GOT3 (cell line): ENCODE results near the gene SCUBE2.
"Not testable (repeated sequence)": the region's sequence is repeated elsewhere in the genome, so short reads cannot be mapped to it uniquely, and the experiment has no call there.

Source experiments
- DNase-seq: peaks from one replicate; lab custom pipeline; 2025; ENCODE audit warnings: mixed read lengths; lab: John Stamatoyannopoulos, UW

The SCUBE2 gene

DNA sequence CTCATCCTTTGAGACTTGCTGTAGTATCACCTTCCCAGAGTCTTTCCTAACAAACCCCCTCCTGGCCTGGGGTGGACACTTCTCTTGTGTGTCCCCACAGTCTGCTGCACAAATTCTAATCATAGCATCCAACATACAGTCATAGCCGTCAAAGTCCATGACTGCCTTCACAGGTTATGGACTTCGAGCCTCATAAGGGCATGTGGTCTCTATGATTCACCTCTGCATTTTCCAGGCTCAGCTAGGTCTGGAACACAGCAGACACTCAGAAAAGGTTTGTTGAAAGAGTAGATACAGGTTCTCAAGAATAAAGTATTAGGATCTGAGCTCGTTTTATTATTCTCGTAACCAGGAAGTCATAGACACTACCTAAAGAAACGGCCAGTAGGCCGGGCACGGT lies 13.2 kb upstream of the SCUBE2 start:
- DNase-seq: no peak

DNA sequence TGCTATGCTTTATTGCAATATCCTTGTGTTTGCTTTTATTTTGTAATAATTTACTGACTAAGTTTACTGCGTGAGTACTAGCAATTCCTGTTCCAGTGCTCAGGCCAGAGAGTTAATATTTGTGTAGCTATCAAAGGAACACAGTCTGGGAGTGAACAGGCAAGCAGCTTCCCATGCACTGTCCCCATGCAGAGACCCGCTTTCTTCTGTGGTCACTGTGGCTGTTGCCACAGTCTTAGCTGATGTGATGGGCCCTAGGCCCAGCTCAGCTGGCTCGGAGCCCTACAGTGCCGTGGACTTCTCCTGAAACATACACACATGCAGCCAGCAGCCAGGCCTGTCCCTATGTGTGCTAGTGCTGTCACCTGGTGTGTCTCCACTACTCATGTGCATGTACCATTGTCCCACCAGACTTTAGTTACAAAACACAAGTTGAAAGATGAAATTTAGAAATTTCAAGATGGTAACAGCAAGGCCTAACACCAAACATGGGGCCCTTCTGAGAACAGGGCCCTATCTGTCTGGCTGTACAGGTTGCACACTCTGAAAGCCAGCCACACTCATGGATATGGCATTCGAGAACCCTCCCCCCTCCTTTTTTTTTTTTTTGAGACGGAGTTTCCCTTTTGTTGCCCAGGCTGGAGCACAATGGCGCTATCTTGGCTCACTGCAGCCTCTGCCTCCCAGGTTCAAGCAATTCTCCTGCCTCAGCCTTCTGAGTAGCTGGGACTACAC lies 12.3 kb upstream of the SCUBE2 start:
- DNase-seq: no peak

GRCh38 chr11:9099617-9100016 lies 8.2 kb upstream of the SCUBE2 start:
- no peak for DNase-seq

DNA sequence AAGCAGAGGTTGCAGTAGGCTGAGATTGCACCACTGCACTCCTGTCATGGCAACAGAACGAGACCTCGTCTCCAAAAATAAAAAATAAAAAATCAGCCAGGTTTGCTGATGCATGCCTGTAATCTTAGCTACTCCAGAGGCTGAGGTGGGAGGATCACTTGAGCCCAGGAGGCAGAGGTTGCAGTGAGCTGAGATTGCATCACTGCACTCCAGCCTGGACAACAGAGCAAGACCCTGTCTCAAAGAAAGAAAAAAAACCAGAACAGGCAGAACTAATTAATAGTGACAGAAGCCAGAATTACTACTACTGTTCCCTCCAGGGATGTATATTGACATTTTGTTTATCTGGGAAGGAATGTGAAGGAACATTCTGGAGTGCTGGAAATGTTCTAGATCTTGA lies 7.1 kb upstream of the SCUBE2 start:
- DNase-seq: not testable (repeated sequence)

GRCh38 chr11:9097186-9097943 lies 6.0 kb upstream of the SCUBE2 start:
- DNase-seq: not testable (repeated sequence)

- no peak for DNase-seq
Measured at GRCh38 chr11:9096427-9096826, 5.0 kb upstream of the SCUBE2 start.

- DNase-seq: no peak
Measured at GRCh38 chr11:9095421-9095820, 4.0 kb upstream of the SCUBE2 start.

DNA sequence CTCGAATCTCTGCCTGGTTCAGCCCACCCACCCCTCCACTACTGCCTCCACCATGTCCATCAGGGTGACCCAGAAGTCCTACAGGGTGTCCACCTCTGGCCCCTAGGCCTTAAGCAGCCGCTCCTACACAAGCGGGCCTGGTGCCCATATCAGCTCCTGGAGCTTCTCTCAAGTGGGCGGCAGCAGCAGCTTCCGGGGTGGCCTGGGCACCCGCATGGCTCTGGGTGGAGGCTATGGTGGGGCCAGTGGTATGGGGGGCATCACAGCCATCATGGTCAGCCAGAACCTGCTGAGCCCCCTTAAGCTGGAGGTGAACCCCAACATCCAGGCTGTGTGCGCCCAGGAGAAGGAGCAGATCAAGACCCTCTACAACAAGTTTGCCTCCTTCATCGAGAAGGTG lies 3.0 kb upstream of the SCUBE2 start:
- DNase-seq: no peak

DNA sequence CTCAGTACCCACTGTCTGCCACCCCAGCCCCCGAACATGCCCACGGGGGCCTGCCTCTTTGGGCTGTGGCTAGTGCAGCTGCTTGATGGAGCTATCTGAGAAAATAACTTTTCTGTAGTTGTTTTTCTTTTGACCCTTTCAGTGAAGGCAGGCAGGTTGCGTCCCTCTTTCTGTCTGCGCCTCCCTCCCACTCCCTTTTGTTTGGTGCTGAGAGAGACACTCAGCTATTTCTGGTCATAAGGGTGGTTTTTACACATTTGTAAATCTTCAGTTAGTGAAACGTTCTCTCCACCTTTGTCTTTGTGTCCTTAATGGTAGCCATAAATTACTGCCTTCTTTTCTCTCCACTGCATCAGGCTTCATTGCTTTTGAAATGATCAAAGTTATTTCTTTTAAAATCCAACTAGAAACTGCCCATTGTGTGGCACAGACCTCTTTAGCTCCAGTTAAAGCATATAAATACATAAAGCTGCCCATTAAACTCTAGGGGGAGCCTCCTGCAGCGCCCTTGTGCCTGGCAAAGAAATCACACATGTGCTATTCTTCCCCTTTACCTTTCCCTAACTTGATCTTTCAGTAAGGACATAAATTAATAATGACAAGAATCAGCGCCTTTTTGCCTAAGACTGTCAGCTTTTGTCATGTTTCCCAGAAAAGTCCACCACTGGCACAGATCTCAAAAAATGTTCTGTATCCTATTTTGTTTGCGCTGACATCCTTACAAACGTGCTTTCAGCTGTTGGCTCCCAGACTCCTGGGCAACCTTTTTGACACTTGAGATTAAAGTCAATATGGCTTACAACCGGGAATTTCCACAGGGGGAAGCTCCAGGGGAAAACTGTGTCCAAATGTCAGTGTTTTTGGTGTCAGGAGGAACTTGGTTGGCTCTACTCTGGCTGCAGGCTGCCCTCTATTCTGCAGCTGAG lies 1.7 kb upstream of the SCUBE2 start:
- DNase-seq: no peak

GRCh38 chr11:9092072-9092471 lies 673 bp upstream of the SCUBE2 start:
- DNase-seq: no peak

DNA sequence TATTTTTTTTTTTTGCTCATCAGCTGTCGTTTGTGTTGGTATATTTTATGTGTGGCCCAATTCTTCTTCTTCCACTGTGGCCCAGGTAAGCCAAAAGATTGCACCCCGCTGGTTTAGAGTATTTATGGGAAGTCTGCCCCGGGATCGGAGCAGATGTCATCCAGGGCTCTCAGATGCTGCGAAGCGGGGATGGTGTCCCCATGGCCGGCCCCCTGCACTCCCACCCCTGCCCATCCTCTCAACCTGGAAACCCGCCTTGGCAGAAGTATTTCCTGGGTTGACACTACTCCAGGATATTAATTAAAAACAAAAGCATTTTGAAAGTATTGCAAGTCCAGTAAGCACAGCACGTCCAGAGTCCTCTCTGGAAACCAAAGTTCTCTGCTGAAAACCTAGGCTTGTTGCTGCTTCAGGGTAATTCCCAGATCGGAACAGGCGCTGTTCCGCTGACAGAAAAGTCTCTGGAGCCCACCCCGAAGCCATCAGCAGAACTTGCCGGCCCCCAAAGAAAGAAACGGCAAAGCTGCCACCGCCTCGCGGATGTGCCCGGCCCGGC lies 833 bp downstream of the SCUBE2 start:
- DNase-seq: no peak

- DNase-seq: no peak
Measured at GRCh38 chr11:9089636-9090035, 1.8 kb downstream of the SCUBE2 start.

DNA sequence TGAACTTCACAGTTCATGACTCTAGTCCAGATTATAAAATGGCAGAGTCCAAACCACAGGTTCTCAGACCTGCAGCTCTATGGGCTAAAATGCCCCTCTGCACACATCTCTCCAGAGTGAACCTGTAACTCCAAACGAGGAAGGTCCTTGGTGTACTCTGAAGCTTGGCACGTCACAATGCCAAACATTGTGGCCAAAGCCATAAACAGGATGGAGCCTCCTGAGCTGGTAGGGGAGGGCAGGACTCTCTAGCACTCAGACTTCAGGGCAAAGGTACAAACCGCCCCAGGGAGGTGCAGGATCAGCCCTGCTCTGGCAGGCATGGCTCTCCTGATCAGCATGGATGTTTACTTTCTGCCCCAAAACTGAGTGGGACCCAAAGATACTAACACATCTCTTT lies 2.3 kb downstream of the SCUBE2 start:
- no peak for DNase-seq

- DNase-seq: no peak
Measured at GRCh38 chr11:9082575-9082974, 8.8 kb downstream of the SCUBE2 start.

GRCh38 chr11:9081153-9081552 lies 10.2 kb downstream of the SCUBE2 start:
- no peak for DNase-seq

DNA sequence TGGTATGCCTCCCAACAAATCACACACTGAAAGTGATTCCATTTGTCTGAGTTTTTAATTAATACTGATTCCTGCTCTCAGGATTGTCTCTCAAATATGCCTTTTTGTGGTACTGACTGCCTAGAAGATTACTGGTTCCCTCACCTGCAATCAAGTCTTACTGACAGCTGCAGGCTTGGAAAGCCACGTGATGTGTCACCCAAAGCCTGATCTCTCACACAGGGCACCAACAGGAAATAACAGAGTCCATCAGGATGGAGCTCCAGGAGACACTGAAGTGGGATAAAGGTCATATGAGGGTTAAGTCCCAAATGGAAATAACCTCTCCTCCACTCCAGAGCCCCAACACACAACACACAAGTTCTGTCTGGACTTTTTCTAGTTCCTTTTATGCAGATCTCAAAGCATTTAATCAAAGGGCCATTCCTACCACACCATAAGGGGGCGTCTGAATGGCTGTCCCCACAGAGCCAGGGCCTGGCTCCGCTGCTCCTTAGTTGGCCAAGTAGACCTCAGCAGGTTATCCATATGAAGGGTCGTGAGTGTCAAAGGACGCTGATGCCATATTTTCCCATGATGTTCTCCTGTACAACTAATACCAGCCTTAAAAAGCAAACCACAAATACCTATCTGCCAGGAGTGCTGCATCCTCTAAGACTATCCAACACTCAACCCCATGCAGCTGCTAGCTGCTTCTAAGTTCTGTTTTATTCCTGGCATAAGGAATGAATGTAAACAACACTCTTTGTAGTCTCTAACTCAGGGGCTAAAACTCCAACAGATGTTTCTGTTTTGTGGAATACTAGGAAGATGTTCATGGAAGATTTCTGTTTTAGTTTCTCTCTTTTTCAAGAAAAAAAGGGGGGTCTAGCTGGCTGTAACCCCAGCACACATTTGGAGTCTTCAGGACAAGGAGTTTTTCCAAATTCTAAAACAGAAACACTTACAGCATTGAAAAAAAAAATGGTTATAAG lies 13.0 kb downstream of the SCUBE2 start:
- DNase-seq: no peak

DNA sequence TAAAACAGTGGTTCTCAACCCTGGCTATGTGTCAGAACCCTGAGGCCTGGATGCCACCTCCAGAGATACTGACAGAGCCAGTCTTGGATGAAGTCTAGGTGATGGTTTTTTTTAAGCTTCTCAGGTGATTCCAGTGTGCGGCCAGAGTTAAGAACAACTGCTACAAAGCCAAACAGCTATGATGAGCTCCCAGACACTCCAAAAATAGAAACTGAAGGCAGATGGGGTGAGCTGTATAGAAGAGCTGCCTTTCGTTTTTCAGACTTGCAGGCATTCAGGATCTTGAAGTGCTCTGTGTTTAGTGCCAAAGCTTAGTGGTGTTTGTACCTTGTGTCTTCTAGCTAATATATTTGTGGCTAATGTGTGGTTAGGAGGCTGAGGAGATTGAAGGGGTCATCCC lies 14.2 kb downstream of the SCUBE2 start:
- no peak for DNase-seq

GRCh38 chr11:9076661-9077060 lies 14.7 kb downstream of the SCUBE2 start:
- no peak for DNase-seq

GRCh38 chr11:9076046-9076445 lies 15.4 kb downstream of the SCUBE2 start:
- DNase-seq: no peak

DNA sequence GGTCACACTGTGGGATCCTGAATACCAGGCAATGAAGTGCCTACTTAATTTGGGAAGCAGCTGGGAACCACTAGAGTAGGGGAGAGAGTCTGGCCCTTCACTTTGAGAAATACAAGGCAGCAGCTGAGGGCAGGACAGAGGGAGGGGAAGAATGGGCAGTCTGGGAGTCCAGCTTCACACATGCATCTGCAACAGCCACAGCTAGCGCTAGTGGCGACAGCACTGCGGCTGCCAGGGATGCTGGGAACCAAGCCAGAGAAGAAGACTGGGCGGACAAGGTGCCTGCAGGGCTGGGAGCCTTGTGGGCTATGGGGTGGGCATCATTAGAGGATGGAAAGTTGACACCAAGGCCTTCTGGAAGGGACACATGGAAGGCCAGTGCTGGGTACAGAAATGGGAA lies 15.8 kb downstream of the SCUBE2 start:
- DNase-seq: no peak
